Spleen (tissue), 7 donors: Measurements from ENCODE around the gene OR7G2.

Source experiments
- CTCF ChIP-seq, 11 experiments: fragments of 200-600 bp in 7 of 11; fragments of 450-650 bp in 4 of 11; sonication (generic) in 4 of 11; IDR thresholded peaks in 8 of 11; conservative IDR thresholded peaks in 3 of 11; 1 replicate in 7 of 11; 2 replicates in 4 of 11; pipeline versions ENCODE4 v1.4.0 to v1.8.0; 2016 to 2021; ENCODE audit warnings: antibody characterized with exemption in 11 of 11, inconsistent platforms in 4 of 11, mild to moderate bottlenecking in 1 of 11
- POLR2AphosphoS5 ChIP-seq, 3 donors: sonication (generic); formaldehyde crosslinking; IDR thresholded peaks; one replicate each; pipeline ENCODE4 v1.5.1; 2017; ENCODE audit warnings: antibody characterized with exemption in 3 of 3
- donor health status: DM: no; HTN: no; CAD: no; lungs with moderate emphysema.
- donor health status: DM: no; HTN: no; CAD: no.
- donor health status: DM: no; HTN: no; CAD: no.

GRCh38 chr19:9128171-9128570 is 20.9 kb upstream of the OR7G2 start:
- TF ChIP-seq POLR2AphosphoS5 (IDR thresholded peaks at IDR 0.05) (no peak), CTCF (IDR thresholded peaks at IDR 0.05 in 8 of 11, conservative IDR thresholded peaks at IDR 0.05 in 3 of 11) (no peak)
